Osteoblast (primary cell): ENCODE data around the gene FBXL2. TPM values are rescaled to one million over a fixed set of nuclear protein-coding genes. Genes with fewer than 3 reads are reported as not detected.

Source experiments
- DNase-seq: peaks from one replicate; pipeline ENCODE4 v3.0.0; 2011; ENCODE audit warnings: low spot score, mixed read lengths; ENCODE audit not compliant: insufficient read length; ENCODE audit errors: missing footprints
- H2AFZ ChIP-seq: 2 replicates; pipeline ENCODE4 v1.6.0; 2011; ENCODE audit warnings: mild to moderate bottlenecking, low read length
- H3K27ac ChIP-seq: 2 replicates; pipeline ENCODE4 v1.5.1; 2011; ENCODE audit warnings: mild to moderate bottlenecking, low read depth, low read length, moderate library complexity
- H3K27me3 ChIP-seq: 2 replicates; pipeline ENCODE4 v1.6.0; 2012; ENCODE audit warnings: mild to moderate bottlenecking, control low read depth, inconsistent platforms, low read length, moderate library complexity; ENCODE audit not compliant: insufficient read depth
- H3K36me3 ChIP-seq: 2 replicates; pipeline ENCODE4 v1.5.1; 2011; ENCODE audit warnings: mild to moderate bottlenecking, low read length, control low read depth, moderate library complexity; ENCODE audit not compliant: insufficient read depth
- H3K4me1 ChIP-seq: 2 replicates; pipeline ENCODE4 v1.5.1; 2011; ENCODE audit warnings: mild to moderate bottlenecking, low read length, control low read depth, moderate library complexity; ENCODE audit not compliant: insufficient read depth
- H3K4me2 ChIP-seq: 2 replicates; pipeline ENCODE4 v1.6.0; 2011; ENCODE audit warnings: mild to moderate bottlenecking, low read length; ENCODE audit not compliant: insufficient read depth
- H3K4me3 ChIP-seq: fragments of 200-600 bp; sonication (generic); 3 replicates; pipeline ENCODE4 v1.5.1; 2012; ENCODE audit warnings: mild to moderate bottlenecking, low read length, inconsistent platforms; ENCODE audit not compliant: insufficient read depth
- H3K79me2 ChIP-seq: 2 replicates; pipeline ENCODE4 v1.6.0; 2012; ENCODE audit warnings: mild to moderate bottlenecking, low read length, control low read depth, inconsistent platforms; ENCODE audit not compliant: insufficient read depth
- H3K9me3 ChIP-seq: 2 replicates; pipeline ENCODE4 v1.5.1; 2011; ENCODE audit warnings: low read depth, low read length, control low read depth
- H4K20me1 ChIP-seq: 2 replicates; pipeline ENCODE4 v1.6.0; 2012; ENCODE audit warnings: mild to moderate bottlenecking, low read length, control low read depth; ENCODE audit not compliant: insufficient read depth
- CTCF ChIP-seq: IDR thresholded peaks from 2 replicates; pipeline ENCODE4 v1.5.1; 2011; ENCODE audit warnings: mild to moderate bottlenecking, low read depth, low read length, moderate library complexity; ENCODE audit errors: extremely low read depth
- total RNA-seq: library from RNA; depleted of rRNA; stranded (reverse); fragments of >200 nt; gene quantifications from 2 replicates; pipeline ENCODE4 v1.2.3, GENCODE V29; 2012

The FBXL2 gene
- total RNA-seq, 1 donor = 23.2 TPM

- H2AFZ ChIP-seq = no peak overlapping the region
- peaks cover 18% of the 10 kb centered on the region for H3K36me3 ChIP-seq
- peaks cover 13% of the 10 kb centered on the region for H3K4me1 ChIP-seq
- peak overlapping the region; percentile 80 for H3K4me2 ChIP-seq
- no peak for TF ChIP-seq CTCF
- no peaks in the 10 kb centered on the region for H3K9me3 ChIP-seq
- no peaks in the 10 kb centered on the region for H4K20me1 ChIP-seq
- H3K79me2 ChIP-seq = no peaks in the 10 kb centered on the region
- H3K27me3 ChIP-seq = no peaks in the 10 kb centered on the region
- H3K4me3 ChIP-seq = no peak overlapping the region
- DNase-seq = no peak
- no peak overlapping the region for H3K27ac ChIP-seq
These were observed 95.8 kb downstream of the FBXL2 start for GRCh38 chr3:33373082-33373437.

GRCh38 chr3:33377489-33377888, 100.2 kb downstream of the FBXL2 start:
- Histone ChIP-seq H3K36me3 (peaks cover 33% of the 10 kb centered on the region), H3K4me1 (peaks cover 13% of the 10 kb centered on the region), H3K4me3 (no peak overlapping the region), H3K79me2 (no peaks in the 10 kb centered on the region), H2AFZ (no peak overlapping the region), H4K20me1 (peaks cover 2% of the 10 kb centered on the region), H3K9me3 (no peaks in the 10 kb centered on the region), H3K27ac (peak overlapping the region; percentile 25), H3K27me3 (no peaks in the 10 kb centered on the region), H3K4me2 (no peak overlapping the region)
- DNase-seq = no peak
- no peak for TF ChIP-seq CTCF

- peak overlapping the region; percentile 25 for H3K27ac ChIP-seq
- no peak overlapping the region for H3K4me3 ChIP-seq
- peaks cover 36% of the 10 kb centered on the region for H3K36me3 ChIP-seq
- H3K79me2 ChIP-seq = no peaks in the 10 kb centered on the region
- H3K27me3 ChIP-seq = no peaks in the 10 kb centered on the region
- DNase-seq = peak; percentile 53
- peaks cover 2% of the 10 kb centered on the region for H4K20me1 ChIP-seq
- no peak overlapping the region for H2AFZ ChIP-seq
- TF ChIP-seq CTCF = no peak
- no peaks in the 10 kb centered on the region for H3K9me3 ChIP-seq
- no peak overlapping the region for H3K4me2 ChIP-seq
- peaks cover 9% of the 10 kb centered on the region for H3K4me1 ChIP-seq
These were observed 100.7 kb downstream of the FBXL2 start for GRCh38 chr3:33377931-33378330.

- no peak for TF ChIP-seq CTCF
- H3K79me2 ChIP-seq = peaks cover 7% of the 10 kb centered on the region
- H3K36me3 ChIP-seq = peaks cover 44% of the 10 kb centered on the region
- H3K4me2 ChIP-seq = no peak overlapping the region
- peaks cover 14% of the 10 kb centered on the region for H3K4me1 ChIP-seq
- H3K4me3 ChIP-seq = no peak overlapping the region
- no peak overlapping the region for H2AFZ ChIP-seq
- DNase-seq = no peak
- H3K27me3 ChIP-seq = no peaks in the 10 kb centered on the region
- no peak overlapping the region for H3K27ac ChIP-seq
- peaks cover 5% of the 10 kb centered on the region for H4K20me1 ChIP-seq
- H3K9me3 ChIP-seq = no peaks in the 10 kb centered on the region
These were observed 103.4 kb downstream of the FBXL2 start for GRCh38 chr3:33380653-33381052.
